Endothelial cell of umbilical vein (primary cell): ENCODE results near the gene FAM114A1. TPM values are rescaled to one million over a fixed set of nuclear protein-coding genes. Genes with fewer than 3 reads are reported as not detected.

ENCODE experiments used
- BruUV-seq: library from RNA; stranded (reverse); fragments of 400-500 nt; replicated peaks from 2 replicates; lab custom pipeline; 2021; lab: Mats Ljungman, UMichigan
- CTCF ChIA-PET: fragments of 300-600, 350-600 bp; sonication (Branson Sonifier 250); formaldehyde crosslinking; loops from one replicate; lab custom pipeline; 2021; ENCODE audit warnings: antibody characterized with exemption, inconsistent platforms; lab: Charles Lee
- POLR2A ChIA-PET: fragments of 300-600, 350-600 bp; sonication (Branson Sonifier 250); formaldehyde crosslinking; loops from one replicate; lab custom pipeline; 2021; ENCODE audit warnings: antibody characterized with exemption, inconsistent platforms; lab: Charles Lee
- DNase-seq: peaks from one replicate; pipeline ENCODE4 v3.0.0-alpha.2; 2011; ENCODE audit warnings: low read depth, low spot score
- FAIRE-seq: peaks from 2 replicates; lab custom pipeline; 2011; peaks lifted over from hg19 to GRCh38; lab: Jason Lieb, UNC
- H2AFZ ChIP-seq: 2 replicates; pipeline ENCODE4 v1.6.0; 2012; ENCODE audit warnings: low read depth, low read length, control low read depth, inconsistent platforms
- H3K27ac ChIP-seq: 2 replicates; pipeline ENCODE4 v1.5.1; 2011; ENCODE audit warnings: low read depth, mild to moderate bottlenecking, control low read depth, low read length, moderate library complexity; ENCODE audit not compliant: insufficient read depth
- H3K27me3 ChIP-seq, 2 experiments: 2 replicates each; pipeline versions ENCODE4 v1.6.0 to v1.6.1; 2011; ENCODE audit warnings: low read length in 2 of 2, mixed read lengths in 1 of 2; ENCODE audit not compliant: control insufficient read depth in 2 of 2, insufficient read depth in 2 of 2
- H3K36me3 ChIP-seq, 2 experiments: 2 replicates in 1 of 2; 3 replicates in 1 of 2; pipeline ENCODE4 v1.5.1; 2011; ENCODE audit warnings: low read length in 2 of 2, mild to moderate bottlenecking in 1 of 2, moderate library complexity in 1 of 2; ENCODE audit not compliant: control insufficient read depth in 2 of 2, insufficient read depth in 2 of 2; ENCODE audit errors: extremely low read depth in 1 of 2
- H3K4me1 ChIP-seq: 3 replicates; pipeline ENCODE4 v1.5.1; 2011; ENCODE audit warnings: mild to moderate bottlenecking, low read length; ENCODE audit not compliant: control insufficient read depth, insufficient read depth; ENCODE audit errors: extremely low read depth
- H3K4me2 ChIP-seq: 2 replicates; pipeline ENCODE4 v1.6.1; 2011; ENCODE audit warnings: low read length, control low read depth, mixed read lengths; ENCODE audit not compliant: insufficient read depth
- H3K4me3 ChIP-seq, 3 experiments: fragments of 200-600 bp in 1 of 3; sonication (generic), shearing (Covaris generic) in 1 of 3; replicated peaks in 1 of 3; 2 replicates each; pipeline ENCODE4 v1.5.1; 2011 to 2016; ENCODE audit warnings: control low read depth in 3 of 3, low read length in 3 of 3, mild to moderate bottlenecking in 2 of 3, inconsistent platforms in 1 of 3, low read depth in 1 of 3, moderate library complexity in 1 of 3; ENCODE audit not compliant: insufficient read depth in 1 of 3
- H3K79me2 ChIP-seq: 2 replicates; pipeline ENCODE4 v1.6.0; 2012; ENCODE audit warnings: low read length, inconsistent platforms; ENCODE audit not compliant: control insufficient read depth, insufficient read depth
- H3K9ac ChIP-seq: replicated peaks from 2 replicates; pipeline ENCODE3; 2011; ENCODE audit warnings: low read length, control low read depth; ENCODE audit not compliant: insufficient read depth; ENCODE audit errors: extremely low read depth
- H3K9me1 ChIP-seq: replicated peaks from 3 replicates; pipeline ENCODE4 v1.6.0; 2011; ENCODE audit warnings: mild to moderate bottlenecking, low read length; ENCODE audit not compliant: control insufficient read depth, insufficient read depth; ENCODE audit errors: extremely low read depth
- H3K9me3 ChIP-seq: replicated peaks from 2 replicates; pipeline ENCODE4 v1.5.1; 2012; ENCODE audit warnings: low read length, inconsistent platforms; ENCODE audit not compliant: control insufficient read depth, insufficient read depth
- H4K20me1 ChIP-seq: replicated peaks from 2 replicates; pipeline ENCODE3; 2011; ENCODE audit warnings: mild to moderate bottlenecking, low read length; ENCODE audit not compliant: control insufficient read depth, insufficient read depth; ENCODE audit errors: extremely low read depth
- CTCF ChIP-seq, 2 donors: IDR thresholded peaks; 1 replicate in 1 of 2; 2 replicates in 1 of 2; pipeline ENCODE4 v1.5.1; 2011; ENCODE audit warnings: low read length in 2 of 2, mild to moderate bottlenecking in 2 of 2, moderate library complexity in 2 of 2, control low read depth in 1 of 2, inconsistent platforms in 1 of 2, low read depth in 1 of 2; ENCODE audit not compliant: insufficient read depth in 1 of 2; ENCODE audit errors: extremely low read depth in 1 of 2
- EZH2 ChIP-seq: IDR thresholded peaks from 2 replicates; pipeline ENCODE4 v1.6.1; 2012; ENCODE audit warnings: borderline replicate concordance, low read depth, mild to moderate bottlenecking, moderate library complexity, low read length, inconsistent platforms; ENCODE audit not compliant: severe bottlenecking
- FOS ChIP-seq: IDR thresholded peaks from 2 replicates; pipeline ENCODE4 v1.6.1; 2011; ENCODE audit warnings: mild to moderate bottlenecking, low read length, moderate library complexity, borderline replicate concordance; ENCODE audit not compliant: insufficient read depth
- GATA2 ChIP-seq: IDR thresholded peaks from 2 replicates; pipeline ENCODE4 v1.7.0; 2011; ENCODE audit warnings: low read depth, mild to moderate bottlenecking, moderate library complexity, mixed read lengths, low read length; ENCODE audit not compliant: insufficient read length, insufficient read depth
- JUN ChIP-seq: IDR thresholded peaks from 2 replicates; pipeline ENCODE4 v1.6.1; 2011; ENCODE audit warnings: borderline replicate concordance, low read depth; ENCODE audit not compliant: insufficient read length, insufficient read depth
- MYC ChIP-seq: IDR thresholded peaks from one replicate; pipeline ENCODE4 v1.6.1; 2011; ENCODE audit warnings: mild to moderate bottlenecking, low read depth, low read length
- POLR2A ChIP-seq: IDR thresholded peaks from 2 replicates; pipeline ENCODE4 v1.6.1; 2012; ENCODE audit warnings: low read depth, mild to moderate bottlenecking, control low read depth, low read length
- POLR2AphosphoS5 ChIP-seq: IDR thresholded peaks from 2 replicates; pipeline ENCODE4 v1.6.1; 2012; ENCODE audit warnings: low read depth, mild to moderate bottlenecking, control low read depth, low read length, moderate library complexity; ENCODE audit not compliant: insufficient read depth
- dilution Hi-C: fragments of 300-500 bp; cut with MboI; formaldehyde crosslinking; loops from one replicate; pipeline ENCODE4 v1.15.0; 2019; ENCODE audit warnings: low sequenced_read_pairs; ENCODE audit not compliant: extremely low pct_ligation_motif_present
- intact Hi-C: fragments of 100-400 bp; cut with micrococcal nuclease; formaldehyde crosslinking; loops from one replicate; pipeline ENCODE4 v1.10.0; 2022
- polyA plus RNA-seq, 4 experiments: library from polyadenylated mRNA; depleted of rRNA in 3 of 4; stranded (reverse) in 3 of 4; unstranded in 1 of 4; fragments of >200 nt; gene quantifications; 2 replicates each; pipeline versions ENCODE4 v1.2.1 to v1.2.3, GENCODE V29; 2011 to 2012; ENCODE audit warnings: missing spikeins in 1 of 4
- total RNA-seq: library from RNA; stranded (reverse); gene quantifications from 2 replicates; pipeline ENCODE4 v1.2.3, GENCODE V29; 2021
- TF ChIP-seq, protein P1 (sequence below): IDR thresholded peaks from 2 replicates; pipeline ENCODE4 v1.6.1; 2011; ENCODE audit not compliant: insufficient read depth, insufficient read length

The FAM114A1 gene
- total and polyA plus RNA-seq, 2 donors (not counting 3 experiments of a cell fraction or from before 2014, with no cell fraction given): 99.2 to 118 TPM

DNA sequence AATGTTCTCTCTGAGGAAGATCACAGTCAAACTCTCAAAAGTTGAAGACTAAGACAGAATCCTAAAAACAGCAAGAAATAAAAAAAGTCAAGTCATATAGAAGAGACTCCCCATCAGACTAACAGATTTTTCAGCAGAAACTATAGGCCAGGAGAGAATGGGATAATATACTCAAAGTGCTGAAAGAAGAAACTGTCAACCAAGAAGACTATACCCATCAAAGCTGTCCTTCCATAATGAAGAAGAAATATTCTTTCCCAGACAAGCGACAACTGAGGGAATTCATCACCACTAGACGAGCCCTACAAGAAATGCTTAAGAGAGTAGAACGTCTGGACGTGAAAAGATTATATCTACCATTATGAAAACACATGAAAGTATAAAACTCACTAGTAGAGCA, 33.0 kb upstream of the FAM114A1 start:
- TF ChIP-seq POLR2AphosphoS5 (no peak), CTCF (IDR thresholded peaks at IDR 0.05; ENCODE audit: extremely low read depth in 1 of 2, insufficient read depth in 1 of 2, low read depth in 1 of 2, low read length in 2 of 2) (no peak), FOS (no peak), EZH2 (no peak), GATA2 (no peak), MYC (no peak), POLR2A (no peak), JUN (no peak)
- TF ChIP-seq, protein P1, sequence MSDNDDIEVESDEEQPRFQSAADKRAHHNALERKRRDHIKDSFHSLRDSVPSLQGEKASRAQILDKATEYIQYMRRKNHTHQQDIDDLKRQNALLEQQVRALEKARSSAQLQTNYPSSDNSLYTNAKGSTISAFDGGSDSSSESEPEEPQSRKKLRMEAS: no peak
- no peak overlapping the region for H2AFZ ChIP-seq
- H3K4me1 ChIP-seq: peaks cover 10% of the 10 kb centered on the region
- no peak overlapping the region for H3K4me2 ChIP-seq
- H3K79me2 ChIP-seq: no peaks in the 10 kb centered on the region
- H3K9me3 ChIP-seq: no peaks in the 10 kb centered on the region
- no TSS peak for BruUV-seq
- no peak for DNase-seq
- ChIA-PET CTCF (interaction anchor here (0.6 to 1.0 kb wide), 2 partner anchors 20 to 75 kb away, joined by 3 read pairs; no protein-coding TSS in a partner anchor), POLR2A (interaction anchor here (0.6 kb wide), 1 partner anchor 37 kb away, joined by 8 read pairs; no protein-coding TSS in a partner anchor)
- intact Hi-C loops: no loop called here
- H3K27me3 ChIP-seq: peaks cover 0 to 10% of the 10 kb centered on the region in 2 experiments
- no peak for FAIRE-seq
- no peaks in the 10 kb centered on the region for H3K36me3 ChIP-seq
- H3K9ac ChIP-seq: no peak overlapping the region
- dilution Hi-C loops: no loop called here
- no peak overlapping the region for H3K4me3 ChIP-seq
- no peaks in the 10 kb centered on the region for H3K9me1 ChIP-seq
- H4K20me1 ChIP-seq: no peaks in the 10 kb centered on the region
- no peak overlapping the region for H3K27ac ChIP-seq
